T1000 (cell line): ENCODE data around the gene SNX8.
"Not testable (repeated sequence)": the region's sequence is repeated elsewhere in the genome, so short reads cannot be mapped to it uniquely, and the experiment has no call there.

Experiments used
- DNase-seq: peaks from one replicate; lab custom pipeline; 2025; ENCODE audit warnings: mixed read lengths; lab: John Stamatoyannopoulos, UW

SNX8 gene

GRCh38 chr7:2326951-2327350 lies 12.7 kb upstream of the SNX8 start:
- DNase-seq = no peak

- no peak for DNase-seq
Observed at GRCh38 chr7:2325162-2325561, 10.9 kb upstream of the SNX8 start.

- no peak for DNase-seq
Observed at GRCh38 chr7:2321020-2321419, 6.8 kb upstream of the SNX8 start.

- no peak for DNase-seq
Observed at GRCh38 chr7:2317556-2318293, 3.5 kb upstream of the SNX8 start.

- no peak for DNase-seq
Observed at GRCh38 chr7:2316578-2316977, 2.3 kb upstream of the SNX8 start.

- DNase-seq = no peak
Observed at GRCh38 chr7:2315787-2316186, 1.5 kb upstream of the SNX8 start.

GRCh38 chr7:2314956-2315530 lies 802 bp upstream of the SNX8 start:
- not testable (repeated sequence) for DNase-seq

- DNase-seq = no peak
Observed at GRCh38 chr7:2313450-2314208, 612 bp downstream of the SNX8 start.

GRCh38 chr7:2312267-2312929 lies 1.8 kb downstream of the SNX8 start:
- no peak for DNase-seq

GRCh38 chr7:2309889-2310331 lies 4.3 kb downstream of the SNX8 start:
- DNase-seq = peak; percentile 64

- DNase-seq = no peak
Observed at GRCh38 chr7:2307690-2308107, 6.5 kb downstream of the SNX8 start.

GRCh38 chr7:2306688-2307087 lies 7.6 kb downstream of the SNX8 start:
- DNase-seq = no peak

- not testable (repeated sequence) for DNase-seq
Observed at GRCh38 chr7:2305258-2305657, 9.0 kb downstream of the SNX8 start.

GRCh38 chr7:2303520-2303919 lies 10.7 kb downstream of the SNX8 start:
- not testable (repeated sequence) for DNase-seq

- DNase-seq = not testable (repeated sequence)
Observed at GRCh38 chr7:2302743-2303397, 11.4 kb downstream of the SNX8 start.

GRCh38 chr7:2301511-2301863 lies 12.8 kb downstream of the SNX8 start:
- no peak for DNase-seq

GRCh38 chr7:2299870-2300512 lies 14.2 kb downstream of the SNX8 start:
- DNase-seq = no peak

- no peak for DNase-seq
Observed at GRCh38 chr7:2299131-2299829, 15.0 kb downstream of the SNX8 start.

- no peak for DNase-seq
Observed at GRCh38 chr7:2296832-2297231, 17.4 kb downstream of the SNX8 start.

- no peak for DNase-seq
Observed at GRCh38 chr7:2295936-2296620, 18.2 kb downstream of the SNX8 start.
